ENCODE measurements around the gene GCK. TPM values are rescaled to one million over a fixed set of nuclear protein-coding genes. Genes with fewer than 3 reads are reported as not detected.

Gene GCK
- total RNA-seq, 1 experiment from 2014 or later: not detected

DNA sequence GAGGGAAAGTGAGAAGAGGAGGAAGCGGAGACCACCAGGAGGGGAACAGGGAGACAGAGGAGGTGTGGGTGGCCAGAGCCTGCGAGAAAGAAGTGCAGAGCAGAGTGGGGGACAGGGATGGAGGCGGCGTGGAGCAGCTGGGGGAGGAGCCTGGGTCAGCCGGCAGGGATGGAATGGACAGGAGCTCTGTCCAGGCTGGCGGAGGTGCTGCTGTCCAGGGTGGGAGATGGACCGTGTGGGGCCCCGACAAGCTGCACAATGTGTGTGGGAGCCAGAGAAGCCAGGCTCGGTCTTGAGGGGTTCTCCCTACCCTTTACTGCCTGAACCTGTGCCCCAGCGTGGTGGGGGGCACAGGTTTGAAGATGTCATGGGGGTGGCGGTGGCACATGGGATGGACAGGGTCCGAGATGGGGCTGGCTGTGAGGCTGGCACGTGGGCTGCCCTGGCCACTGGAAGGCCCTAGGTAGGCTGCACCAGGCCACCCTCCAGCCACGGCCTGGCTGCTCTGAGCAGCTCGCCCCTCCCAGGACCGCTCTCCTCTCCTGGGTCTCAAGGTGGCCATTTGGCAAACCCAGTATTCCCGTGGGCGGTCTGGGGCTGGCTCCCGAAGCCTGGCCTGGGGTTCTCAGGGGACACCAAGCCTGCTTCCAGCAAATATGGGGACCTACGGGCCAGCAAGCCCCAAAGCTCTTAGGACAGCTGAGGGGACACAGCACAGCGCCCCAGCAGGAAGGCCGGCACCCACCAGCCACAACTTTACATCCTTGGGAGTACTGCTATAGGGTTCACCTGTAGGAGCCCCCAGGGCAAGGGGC, 43.9 kb upstream of the GCK start:
- no peak for DNase-seq
- Histone ChIP-seq H3K4me3 (ENCODE audit: low read depth, low read length) (no peak overlapping the region), H3K36me3 (ENCODE audit: control insufficient read depth, insufficient read depth, low read length) (no peaks in the 10 kb centered on the region), H3K4me1 (no peaks in the 10 kb centered on the region), H3K9me3 (no peaks in the 10 kb centered on the region), H3K27me3 (replicated peaks; ENCODE audit: control insufficient read depth, insufficient read depth, low read length) (no peaks in the 10 kb centered on the region)
- H3K27me3 Mint-ChIP-seq (ENCODE audit: insufficient read depth, unreplicated experiment): peaks cover 3% of the 10 kb centered on the region
- H3K27ac Mint-ChIP-seq (ENCODE audit: unreplicated experiment): no peak overlapping the region
- no TSS peak for BruUV-seq (replicated peaks)
- no peaks in the 10 kb centered on the region for H3K36me3 Mint-ChIP-seq (ENCODE audit: insufficient read depth, unreplicated experiment)
- intact Hi-C loops (cut with micrococcal nuclease; ENCODE audit: unreplicated experiment): no loop called here
- ChIA-PET POLR2A (no interaction called here), CTCF (interaction anchor here (0.5 kb wide), 1 partner anchor 8 kb away, joined by 3 read pairs; no protein-coding TSS in a partner anchor)
- no peak overlapping the region for H3K4me3 Mint-ChIP-seq (ENCODE audit: unreplicated experiment)
- TF ChIP-seq, protein P1, sequence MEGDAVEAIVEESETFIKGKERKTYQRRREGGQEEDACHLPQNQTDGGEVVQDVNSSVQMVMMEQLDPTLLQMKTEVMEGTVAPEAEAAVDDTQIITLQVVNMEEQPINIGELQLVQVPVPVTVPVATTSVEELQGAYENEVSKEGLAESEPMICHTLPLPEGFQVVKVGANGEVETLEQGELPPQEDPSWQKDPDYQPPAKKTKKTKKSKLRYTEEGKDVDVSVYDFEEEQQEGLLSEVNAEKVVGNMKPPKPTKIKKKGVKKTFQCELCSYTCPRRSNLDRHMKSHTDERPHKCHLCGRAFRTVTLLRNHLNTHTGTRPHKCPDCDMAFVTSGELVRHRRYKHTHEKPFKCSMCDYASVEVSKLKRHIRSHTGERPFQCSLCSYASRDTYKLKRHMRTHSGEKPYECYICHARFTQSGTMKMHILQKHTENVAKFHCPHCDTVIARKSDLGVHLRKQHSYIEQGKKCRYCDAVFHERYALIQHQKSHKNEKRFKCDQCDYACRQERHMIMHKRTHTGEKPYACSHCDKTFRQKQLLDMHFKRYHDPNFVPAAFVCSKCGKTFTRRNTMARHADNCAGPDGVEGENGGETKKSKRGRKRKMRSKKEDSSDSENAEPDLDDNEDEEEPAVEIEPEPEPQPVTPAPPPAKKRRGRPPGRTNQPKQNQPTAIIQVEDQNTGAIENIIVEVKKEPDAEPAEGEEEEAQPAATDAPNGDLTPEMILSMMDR (IDR thresholded peaks at IDR 0.05; ENCODE audit: insufficient read depth in 1 of 2, low read depth in 1 of 2, low read length in 1 of 2, severe bottlenecking in 1 of 2, unreplicated experiment in 1 of 2): no peak
- no peaks in the 10 kb centered on the region for H3K4me1 Mint-ChIP-seq (ENCODE audit: low read depth, unreplicated experiment)
- no peaks in the 10 kb centered on the region for H3K9me3 Mint-ChIP-seq (ENCODE audit: unreplicated experiment)

DNA sequence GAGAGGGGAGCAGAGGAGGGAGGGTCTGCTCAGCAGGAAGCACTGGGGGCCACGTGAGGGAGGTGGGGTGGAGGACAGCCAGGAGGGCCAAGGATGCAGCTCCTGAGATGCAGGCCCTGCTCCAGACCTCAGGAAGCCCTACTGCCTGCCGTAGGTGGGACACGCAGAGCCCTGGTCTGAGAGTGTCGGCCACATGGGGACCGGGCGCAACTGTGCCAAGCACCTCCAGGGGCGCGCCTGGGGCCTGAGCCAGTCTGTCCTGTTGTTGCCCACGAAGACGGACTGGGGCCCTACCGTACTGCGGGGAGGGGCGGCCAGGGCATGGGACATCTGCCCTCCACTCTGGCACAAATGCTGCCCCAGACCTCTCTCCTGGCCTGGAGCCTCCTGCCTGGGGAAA, 43.2 kb upstream of the GCK start:
- H3K36me3 ChIP-seq (ENCODE audit: control insufficient read depth, insufficient read depth, low read length): no peaks in the 10 kb centered on the region
- TF ChIP-seq, protein P1 (IDR thresholded peaks at IDR 0.05; ENCODE audit: insufficient read depth in 1 of 2, low read depth in 1 of 2, low read length in 1 of 2, severe bottlenecking in 1 of 2, unreplicated experiment in 1 of 2): no peak
- no peaks in the 10 kb centered on the region for H3K9me3 ChIP-seq
- no TSS peak for BruUV-seq (replicated peaks)
- no peak for DNase-seq
- H3K27me3 ChIP-seq (replicated peaks; ENCODE audit: control insufficient read depth, insufficient read depth, low read length): no peaks in the 10 kb centered on the region
- no peaks in the 10 kb centered on the region for H3K4me1 ChIP-seq
- no peak overlapping the region for H3K27ac Mint-ChIP-seq (ENCODE audit: unreplicated experiment)
- intact Hi-C loops (cut with micrococcal nuclease; ENCODE audit: unreplicated experiment): no loop called here
- CTCF ChIA-PET: no interaction called here
- H3K36me3 Mint-ChIP-seq (ENCODE audit: insufficient read depth, unreplicated experiment): no peaks in the 10 kb centered on the region
- H3K9me3 Mint-ChIP-seq (ENCODE audit: unreplicated experiment): no peaks in the 10 kb centered on the region
- H3K27me3 Mint-ChIP-seq (ENCODE audit: insufficient read depth, unreplicated experiment): peaks cover 3% of the 10 kb centered on the region
- no peaks in the 10 kb centered on the region for H3K4me1 Mint-ChIP-seq (ENCODE audit: low read depth, unreplicated experiment)
- H3K4me3 ChIP-seq (ENCODE audit: low read depth, low read length): no peak overlapping the region
- no peak overlapping the region for H3K4me3 Mint-ChIP-seq (ENCODE audit: unreplicated experiment)
- POLR2A ChIA-PET: no interaction called here

DNA sequence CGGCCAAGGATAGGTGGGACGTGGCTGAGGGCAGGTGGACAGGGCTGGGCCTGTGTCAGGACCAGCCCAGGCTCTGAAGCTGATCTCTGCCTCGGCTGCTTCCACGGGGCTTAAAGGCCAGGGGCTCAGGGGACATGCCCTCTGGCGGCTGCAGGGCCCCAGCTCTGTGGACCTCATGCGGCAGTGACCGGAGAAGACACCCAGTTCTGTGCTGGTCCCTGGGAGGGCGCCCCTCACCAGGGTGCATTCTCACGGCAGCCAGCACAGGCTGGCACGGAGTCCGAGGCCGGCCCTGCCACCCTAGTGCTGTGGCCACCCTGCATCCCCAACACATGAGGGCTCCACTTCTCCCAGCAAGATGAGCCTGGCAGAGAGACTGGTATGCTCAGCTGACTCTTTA, 41.8 kb upstream of the GCK start:
- Histone ChIP-seq H3K4me3 (ENCODE audit: low read depth, low read length) (no peak overlapping the region), H3K27me3 (replicated peaks; ENCODE audit: control insufficient read depth, insufficient read depth, low read length) (no peaks in the 10 kb centered on the region), H3K36me3 (ENCODE audit: control insufficient read depth, insufficient read depth, low read length) (no peaks in the 10 kb centered on the region), H3K4me1 (no peaks in the 10 kb centered on the region), H3K9me3 (no peaks in the 10 kb centered on the region)
- intact Hi-C loops (cut with micrococcal nuclease; ENCODE audit: unreplicated experiment): no loop called here
- ChIA-PET POLR2A (no interaction called here), CTCF (interaction anchor here (0.8 to 1.0 kb wide), 2 partner anchors 17 to 100 kb away, joined by 3 read pairs; no protein-coding TSS in a partner anchor)
- peaks cover 9% of the 10 kb centered on the region for H3K27me3 Mint-ChIP-seq (ENCODE audit: insufficient read depth, unreplicated experiment)
- no peak overlapping the region for H3K4me3 Mint-ChIP-seq (ENCODE audit: unreplicated experiment)
- no peak for DNase-seq
- H3K27ac Mint-ChIP-seq (ENCODE audit: unreplicated experiment): no peak overlapping the region
- H3K36me3 Mint-ChIP-seq (ENCODE audit: insufficient read depth, unreplicated experiment): no peaks in the 10 kb centered on the region
- BruUV-seq (replicated peaks): no TSS peak
- H3K9me3 Mint-ChIP-seq (ENCODE audit: unreplicated experiment): no peaks in the 10 kb centered on the region
- H3K4me1 Mint-ChIP-seq (ENCODE audit: low read depth, unreplicated experiment): no peaks in the 10 kb centered on the region
- TF ChIP-seq, protein P1 (IDR thresholded peaks at IDR 0.05; ENCODE audit: insufficient read depth in 1 of 2, low read depth in 1 of 2, low read length in 1 of 2, severe bottlenecking in 1 of 2, unreplicated experiment in 1 of 2): peak in 1 of 2 experiments; percentile 10
